Measurements from ENCODE around the gene OR1E2. TPM values are rescaled to one million over a fixed set of nuclear protein-coding genes. Genes with fewer than 3 reads are reported as not detected.
"Not testable (repeated sequence)": the region's sequence is repeated elsewhere in the genome, so short reads cannot be mapped to it uniquely, and the experiment has no call there.

The OR1E2 gene
- total and polyA plus RNA-seq, 4 experiments from 2014 or later = not detected

GRCh38 chr17:3471599-3471998 is 38.0 kb upstream of the OR1E2 start, which contains the start of gene SPATA22:
Gene SPATA22 (minus strand): TSS chr17:3471819. CDS start chr17:3469325, 2,494 bp downstream.
- Histone ChIP-seq H3K4me3 (ENCODE audit: low read length in 2 of 2) (no peak within 1 kb of the TSS), H3K9me3 (ENCODE audit: control insufficient read depth in 1 of 2, low read length in 2 of 2) (no peaks in the 10 kb centered on the region), H3K4me1 (ENCODE audit: insufficient read depth, low read length) (no peaks in the 10 kb centered on the region), H3K36me3 (ENCODE audit: insufficient read depth, low read length) (no peaks in the 10 kb centered on the region), H3K27ac (ENCODE audit: low read depth, low read length) (no peak within 1 kb of the TSS), H3K27me3 (ENCODE audit: insufficient read depth, low read length) (no peaks in the 10 kb centered on the region)
- H3K4me3 Mint-ChIP-seq = no peak within 1 kb of the TSS
- POLR2A ChIA-PET (ENCODE audit: partially characterized antibody) = no interaction called here
- H3K36me3 Mint-ChIP-seq = no peaks in the 10 kb centered on the region
- H3K9me3 Mint-ChIP-seq = no peaks in the 10 kb centered on the region
- H3K4me1 Mint-ChIP-seq = peaks cover 0 to 7% (median 3%) of the 10 kb centered on the region in 4 donors
- DNase-seq = no peak
- peaks cover 4 to 6% of the 10 kb centered on the region in 2 donors for H3K27me3 Mint-ChIP-seq
- intact Hi-C loops (cut with micrococcal nuclease) = no loop called here
- H3K27ac Mint-ChIP-seq = no peak within 1 kb of the TSS
- CTCF ChIA-PET (ENCODE audit: partially characterized antibody) = no interaction called here

GRCh38 chr17:3469529-3469928 is 35.9 kb upstream of the OR1E2 start:
- H3K27me3 Mint-ChIP-seq = peaks cover 4 to 6% of the 10 kb centered on the region in 2 donors
- H3K27ac ChIP-seq (ENCODE audit: low read depth, low read length) = no peak overlapping the region
- intact Hi-C loops (cut with micrococcal nuclease) = no loop called here
- POLR2A ChIA-PET (ENCODE audit: partially characterized antibody) = no interaction called here
- no peaks in the 10 kb centered on the region for H3K9me3 Mint-ChIP-seq
- H3K9me3 ChIP-seq (ENCODE audit: control insufficient read depth in 1 of 2, low read length in 2 of 2) = no peaks in the 10 kb centered on the region
- H3K27ac Mint-ChIP-seq = no peak overlapping the region
- H3K4me1 Mint-ChIP-seq = no peaks in the 10 kb centered on the region
- no peaks in the 10 kb centered on the region for H3K4me1 ChIP-seq (ENCODE audit: insufficient read depth, low read length)
- H3K4me3 Mint-ChIP-seq = no peak overlapping the region
- no peak for DNase-seq
- H3K27me3 ChIP-seq (ENCODE audit: insufficient read depth, low read length) = no peaks in the 10 kb centered on the region
- H3K36me3 Mint-ChIP-seq = no peaks in the 10 kb centered on the region
- H3K4me3 ChIP-seq (ENCODE audit: low read length in 2 of 2) = no peak overlapping the region
- H3K36me3 ChIP-seq (ENCODE audit: insufficient read depth, low read length) = no peaks in the 10 kb centered on the region
- CTCF ChIA-PET (ENCODE audit: partially characterized antibody) = no interaction called here

GRCh38 chr17:3466355-3466754 is 32.7 kb upstream of the OR1E2 start:
- H3K4me1 Mint-ChIP-seq; H3K36me3 Mint-ChIP-seq; H3K4me1 ChIP-seq (ENCODE audit: insufficient read depth, low read length); DNase-seq; H3K4me3 ChIP-seq (ENCODE audit: low read length in 2 of 2); H3K36me3 ChIP-seq (ENCODE audit: insufficient read depth, low read length); H3K9me3 ChIP-seq (ENCODE audit: control insufficient read depth in 1 of 2, low read length in 2 of 2); H3K4me3 Mint-ChIP-seq; H3K27me3 ChIP-seq (ENCODE audit: insufficient read depth, low read length); POLR2A ChIA-PET (ENCODE audit: partially characterized antibody); H3K27me3 Mint-ChIP-seq; H3K9me3 Mint-ChIP-seq; H3K27ac ChIP-seq (ENCODE audit: low read depth, low read length); CTCF ChIA-PET (ENCODE audit: partially characterized antibody); H3K27ac Mint-ChIP-seq; intact Hi-C loops (cut with micrococcal nuclease): not testable (repeated sequence)

GRCh38 chr17:3448059-3448665 is 14.5 kb upstream of the OR1E2 start:
- peaks cover 9 to 14% of the 10 kb centered on the region in 2 donors for H3K27me3 Mint-ChIP-seq
- H3K27ac Mint-ChIP-seq = no peak overlapping the region

GRCh38 chr17:3447625-3448024 is 14.0 kb upstream of the OR1E2 start:
- Mint-ChIP-seq H3K4me1 (no peaks in the 10 kb centered on the region), H3K27ac (no peak overlapping the region), H3K9me3 (peaks cover 0 to 1% (median 0%) of the 10 kb centered on the region in 8 donors), H3K27me3 (peaks cover 8 to 10% of the 10 kb centered on the region in 2 donors), H3K4me3 (no peak overlapping the region), H3K36me3 (no peaks in the 10 kb centered on the region)
- intact Hi-C loops (cut with micrococcal nuclease) = no loop called here
- no peaks in the 10 kb centered on the region for H3K27me3 ChIP-seq (ENCODE audit: insufficient read depth, low read length)
- H3K27ac ChIP-seq (ENCODE audit: low read depth, low read length) = no peak overlapping the region
- no peaks in the 10 kb centered on the region for H3K4me1 ChIP-seq (ENCODE audit: insufficient read depth, low read length)
- H3K9me3 ChIP-seq (ENCODE audit: control insufficient read depth in 1 of 2, low read length in 2 of 2) = no peaks in the 10 kb centered on the region
- no peak for DNase-seq
- ChIA-PET POLR2A (ENCODE audit: partially characterized antibody) (no interaction called here), CTCF (ENCODE audit: partially characterized antibody) (no interaction called here)
- H3K36me3 ChIP-seq (ENCODE audit: insufficient read depth, low read length) = no peaks in the 10 kb centered on the region
- H3K4me3 ChIP-seq (ENCODE audit: low read length in 2 of 2) = no peak overlapping the region

More at GRCh38 chr17:3448059-3448665, 14.5 kb upstream of the OR1E2 start:
- ChIA-PET CTCF (ENCODE audit: partially characterized antibody) (no interaction called here), POLR2A (ENCODE audit: partially characterized antibody) (no interaction called here)
- H3K27me3 ChIP-seq (ENCODE audit: insufficient read depth, low read length) = no peaks in the 10 kb centered on the region
- no peak for DNase-seq
- no peaks in the 10 kb centered on the region for H3K36me3 Mint-ChIP-seq
- peaks cover 0 to 2% (median 0%) of the 10 kb centered on the region in 8 donors for H3K9me3 Mint-ChIP-seq
- no peaks in the 10 kb centered on the region for H3K9me3 ChIP-seq (ENCODE audit: control insufficient read depth in 1 of 2, low read length in 2 of 2)
- H3K4me1 ChIP-seq (ENCODE audit: insufficient read depth, low read length) = no peaks in the 10 kb centered on the region
- no peaks in the 10 kb centered on the region for H3K36me3 ChIP-seq (ENCODE audit: insufficient read depth, low read length)
- intact Hi-C loops (cut with micrococcal nuclease) = no loop called here
- H3K4me1 Mint-ChIP-seq = no peaks in the 10 kb centered on the region
- H3K27ac ChIP-seq (ENCODE audit: low read depth, low read length) = no peak overlapping the region
- no peak overlapping the region for H3K4me3 Mint-ChIP-seq
- H3K4me3 ChIP-seq (ENCODE audit: low read length in 2 of 2) = no peak overlapping the region

GRCh38 chr17:3440451-3440850 is 6.8 kb upstream of the OR1E2 start:
- POLR2A ChIA-PET (ENCODE audit: partially characterized antibody) = no interaction called here
- H3K36me3 ChIP-seq (ENCODE audit: insufficient read depth, low read length) = no peaks in the 10 kb centered on the region
- no peaks in the 10 kb centered on the region for H3K4me1 ChIP-seq (ENCODE audit: insufficient read depth, low read length)
- no peak overlapping the region for H3K4me3 ChIP-seq (ENCODE audit: low read length in 2 of 2)
- peaks cover 12 to 23% of the 10 kb centered on the region in 2 donors for H3K27me3 Mint-ChIP-seq
- H3K9me3 Mint-ChIP-seq = no peaks in the 10 kb centered on the region
- no peaks in the 10 kb centered on the region for H3K36me3 Mint-ChIP-seq
- DNase-seq = no peak
- peaks cover 3% of the 10 kb centered on the region for H3K27me3 ChIP-seq (ENCODE audit: insufficient read depth, low read length)
- intact Hi-C loops (cut with micrococcal nuclease) = no loop called here
- H3K4me3 Mint-ChIP-seq = no peak overlapping the region
- no peak overlapping the region for H3K27ac ChIP-seq (ENCODE audit: low read depth, low read length)
- CTCF ChIA-PET (ENCODE audit: partially characterized antibody) = no interaction called here
- no peak overlapping the region for H3K27ac Mint-ChIP-seq
- H3K9me3 ChIP-seq (ENCODE audit: control insufficient read depth in 1 of 2, low read length in 2 of 2) = no peaks in the 10 kb centered on the region
- no peaks in the 10 kb centered on the region for H3K4me1 Mint-ChIP-seq

- Mint-ChIP-seq H3K36me3 (no peaks in the 10 kb centered on the region), H3K27ac (no peak overlapping the region), H3K4me1 (no peaks in the 10 kb centered on the region), H3K9me3 (no peaks in the 10 kb centered on the region), H3K27me3 (peaks cover 12 to 19% of the 10 kb centered on the region in 2 donors), H3K4me3 (no peak overlapping the region)
- H3K27me3 ChIP-seq (ENCODE audit: insufficient read depth, low read length) = peaks cover 3% of the 10 kb centered on the region
- POLR2A ChIA-PET (ENCODE audit: partially characterized antibody) = no interaction called here
- no peak for DNase-seq
- CTCF ChIA-PET (ENCODE audit: partially characterized antibody) = no interaction called here
- no peaks in the 10 kb centered on the region for H3K9me3 ChIP-seq (ENCODE audit: control insufficient read depth in 1 of 2, low read length in 2 of 2)
- H3K4me1 ChIP-seq (ENCODE audit: insufficient read depth, low read length) = no peaks in the 10 kb centered on the region
- H3K27ac ChIP-seq (ENCODE audit: low read depth, low read length) = no peak overlapping the region
- H3K36me3 ChIP-seq (ENCODE audit: insufficient read depth, low read length) = no peaks in the 10 kb centered on the region
- H3K4me3 ChIP-seq (ENCODE audit: low read length in 2 of 2) = no peak overlapping the region
- intact Hi-C loops (cut with micrococcal nuclease) = no loop called here
These were observed 4.7 kb upstream of the OR1E2 start for GRCh38 chr17:3438368-3438767.

- H3K4me1 ChIP-seq (ENCODE audit: insufficient read depth, low read length); H3K27ac Mint-ChIP-seq; H3K27ac ChIP-seq (ENCODE audit: low read depth, low read length); H3K36me3 ChIP-seq (ENCODE audit: insufficient read depth, low read length); H3K36me3 Mint-ChIP-seq; H3K9me3 ChIP-seq (ENCODE audit: control insufficient read depth in 1 of 2, low read length in 2 of 2); intact Hi-C loops (cut with micrococcal nuclease); H3K4me3 ChIP-seq (ENCODE audit: low read length in 2 of 2); POLR2A ChIA-PET (ENCODE audit: partially characterized antibody); H3K4me1 Mint-ChIP-seq; CTCF ChIA-PET (ENCODE audit: partially characterized antibody); H3K4me3 Mint-ChIP-seq; H3K27me3 ChIP-seq (ENCODE audit: insufficient read depth, low read length): not testable (repeated sequence)
- H3K27me3 Mint-ChIP-seq = peaks cover 8 to 12% of the 10 kb centered on the region in 2 donors
- peak in 1 of 5 donors; percentile 2 for DNase-seq
- H3K9me3 Mint-ChIP-seq = peaks cover 0 to 14% (median 5%) of the 10 kb centered on the region in 8 donors
These were observed 426 bp downstream of the OR1E2 start for GRCh38 chr17:3433215-3433614.
